A673 (cell line): Measurements from ENCODE around the gene FAM168A.

Experiments
- EZH2 ChIP-seq: fragments of 200-600 bp; sonication (generic); IDR thresholded peaks from 2 replicates; pipeline ENCODE4 v1.6.1; 2017; ENCODE audit warnings: borderline replicate concordance, low read depth, mild to moderate bottlenecking, mixed read lengths, antibody characterized with exemption, low read length; ENCODE audit not compliant: poor library complexity, severe bottlenecking
- TF ChIP-seq, protein P1 (sequence below): fragments of 300-800, 200-600 bp; sonication (generic); conservative IDR thresholded peaks from 2 replicates; pipeline ENCODE4 v1.5.1; 2017; ENCODE audit warnings: low read depth, mild to moderate bottlenecking, antibody characterized with exemption, low read length, moderate library complexity, mixed read lengths

DNA sequence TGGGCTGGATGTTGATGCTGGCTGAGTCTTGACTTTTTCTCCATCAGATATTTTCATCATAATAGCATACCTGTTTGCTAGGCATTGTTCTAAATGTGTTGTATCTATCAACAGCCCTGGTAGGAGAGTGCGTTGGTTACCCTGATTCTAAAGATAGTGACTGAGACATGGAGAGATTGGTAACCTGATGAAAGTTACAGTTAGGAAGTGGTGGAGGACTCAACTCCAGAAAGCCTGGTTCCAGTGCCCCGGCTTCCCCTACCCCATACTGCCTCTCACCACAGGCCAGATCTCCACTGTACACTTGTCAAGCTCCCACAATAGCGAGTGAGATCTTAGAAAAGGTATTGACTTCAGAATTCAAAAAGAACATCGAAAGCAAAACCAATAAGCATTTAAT, 244.5 kb downstream of the FAM168A start:
- TF ChIP-seq, protein P1, sequence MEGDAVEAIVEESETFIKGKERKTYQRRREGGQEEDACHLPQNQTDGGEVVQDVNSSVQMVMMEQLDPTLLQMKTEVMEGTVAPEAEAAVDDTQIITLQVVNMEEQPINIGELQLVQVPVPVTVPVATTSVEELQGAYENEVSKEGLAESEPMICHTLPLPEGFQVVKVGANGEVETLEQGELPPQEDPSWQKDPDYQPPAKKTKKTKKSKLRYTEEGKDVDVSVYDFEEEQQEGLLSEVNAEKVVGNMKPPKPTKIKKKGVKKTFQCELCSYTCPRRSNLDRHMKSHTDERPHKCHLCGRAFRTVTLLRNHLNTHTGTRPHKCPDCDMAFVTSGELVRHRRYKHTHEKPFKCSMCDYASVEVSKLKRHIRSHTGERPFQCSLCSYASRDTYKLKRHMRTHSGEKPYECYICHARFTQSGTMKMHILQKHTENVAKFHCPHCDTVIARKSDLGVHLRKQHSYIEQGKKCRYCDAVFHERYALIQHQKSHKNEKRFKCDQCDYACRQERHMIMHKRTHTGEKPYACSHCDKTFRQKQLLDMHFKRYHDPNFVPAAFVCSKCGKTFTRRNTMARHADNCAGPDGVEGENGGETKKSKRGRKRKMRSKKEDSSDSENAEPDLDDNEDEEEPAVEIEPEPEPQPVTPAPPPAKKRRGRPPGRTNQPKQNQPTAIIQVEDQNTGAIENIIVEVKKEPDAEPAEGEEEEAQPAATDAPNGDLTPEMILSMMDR: no peak
- no peak for TF ChIP-seq EZH2
